Retina (tissue), 1 donor: ENCODE data around the gene FOCAD.

Experiments used
- DNase-seq: peaks from one replicate; pipeline ENCODE4 v3.0.0-alpha.2; 2016

The FOCAD gene

DNA sequence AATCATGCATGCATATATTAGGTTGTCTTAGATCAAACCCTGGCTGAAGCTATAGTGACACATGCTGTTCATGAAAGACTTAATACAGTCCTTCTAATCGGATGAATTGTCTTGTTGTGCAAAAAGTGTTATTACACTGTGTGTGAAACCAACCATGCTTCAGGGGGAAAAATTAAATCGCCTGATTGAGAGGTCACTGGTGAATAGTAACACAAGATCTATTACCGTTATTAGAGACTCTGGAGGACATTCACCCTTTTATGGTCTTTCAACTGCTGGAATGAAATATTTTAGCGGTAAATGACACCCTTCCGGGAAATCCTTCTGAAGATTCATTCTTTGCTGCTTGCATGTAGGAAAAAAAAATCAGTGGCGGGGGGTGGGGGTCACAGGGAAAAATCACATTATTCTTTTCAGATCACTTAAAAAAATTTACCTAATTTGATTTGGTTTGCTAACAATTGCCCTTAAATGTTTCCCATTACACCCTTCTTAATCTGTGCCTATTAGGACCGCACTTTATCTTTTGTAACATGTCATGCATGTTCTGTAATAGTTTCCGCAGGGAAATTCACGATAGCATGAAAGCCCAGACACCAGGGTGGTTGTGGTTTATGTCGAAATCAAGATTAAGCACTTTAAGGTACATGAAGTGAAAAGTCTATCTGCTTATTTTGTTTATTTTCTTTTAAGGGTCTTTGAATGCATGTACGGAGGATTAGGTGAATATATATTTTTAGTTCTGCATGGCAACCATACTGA lies 120.6 kb downstream of the FOCAD start:
- peak; percentile 10 for DNase-seq

DNA sequence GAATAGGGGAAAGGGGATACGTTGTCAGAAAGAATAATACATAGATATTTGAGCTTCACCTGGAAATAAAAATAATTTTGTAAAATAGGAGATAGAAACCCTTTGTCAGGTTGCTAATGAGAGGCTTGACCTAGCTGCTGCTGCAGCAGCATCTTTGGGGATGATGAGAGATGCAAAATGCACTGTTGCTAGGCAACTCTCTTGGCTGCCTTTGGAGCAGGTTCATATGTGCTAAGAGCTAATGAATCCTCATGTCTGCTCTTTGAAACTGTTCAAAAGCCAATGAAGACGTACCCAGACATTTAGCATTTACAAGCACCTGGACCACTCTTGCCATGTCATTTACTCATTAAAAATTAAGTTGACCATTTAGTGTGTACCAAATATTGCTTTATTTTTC lies 121.7 kb downstream of the FOCAD start:
- peak; percentile 22 for DNase-seq

DNA sequence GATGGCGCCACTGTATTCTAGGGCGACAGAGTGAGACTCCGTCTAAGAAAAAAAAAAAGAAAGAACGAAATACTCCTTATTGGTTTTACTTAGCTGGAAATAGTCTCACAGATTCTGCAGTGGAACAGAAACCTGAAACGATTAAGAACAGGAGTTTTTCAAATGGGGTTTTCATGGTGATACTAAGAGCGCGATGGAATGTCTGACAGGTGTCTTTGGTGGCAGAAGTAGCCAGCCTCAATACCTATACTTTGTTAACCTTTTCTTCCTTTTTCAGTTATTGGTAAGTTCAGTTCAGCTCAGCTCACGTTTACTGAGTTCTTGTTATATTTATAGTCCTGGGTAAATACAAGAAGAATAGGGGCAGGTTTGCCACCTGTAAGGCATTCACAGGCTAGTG lies 123.9 kb downstream of the FOCAD start:
- no peak for DNase-seq

DNA sequence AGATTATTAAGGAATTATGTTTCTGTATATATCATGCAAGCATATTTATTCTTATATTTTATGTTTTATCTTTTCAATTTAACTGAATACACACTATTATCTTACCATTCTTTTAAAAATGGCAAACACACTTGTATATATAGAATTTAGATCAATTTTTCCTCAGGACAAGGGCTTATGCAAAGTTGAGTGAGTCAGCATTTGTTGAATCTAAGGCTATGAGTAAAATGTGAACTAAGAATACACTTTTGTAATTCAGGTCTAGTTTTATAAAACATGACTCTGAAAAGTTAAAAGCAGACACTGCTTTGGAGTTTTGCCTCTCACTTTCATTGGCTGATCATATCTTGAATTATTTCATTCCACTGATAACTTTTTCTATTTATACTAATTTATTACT lies 127.8 kb downstream of the FOCAD start:
- no peak for DNase-seq

DNA sequence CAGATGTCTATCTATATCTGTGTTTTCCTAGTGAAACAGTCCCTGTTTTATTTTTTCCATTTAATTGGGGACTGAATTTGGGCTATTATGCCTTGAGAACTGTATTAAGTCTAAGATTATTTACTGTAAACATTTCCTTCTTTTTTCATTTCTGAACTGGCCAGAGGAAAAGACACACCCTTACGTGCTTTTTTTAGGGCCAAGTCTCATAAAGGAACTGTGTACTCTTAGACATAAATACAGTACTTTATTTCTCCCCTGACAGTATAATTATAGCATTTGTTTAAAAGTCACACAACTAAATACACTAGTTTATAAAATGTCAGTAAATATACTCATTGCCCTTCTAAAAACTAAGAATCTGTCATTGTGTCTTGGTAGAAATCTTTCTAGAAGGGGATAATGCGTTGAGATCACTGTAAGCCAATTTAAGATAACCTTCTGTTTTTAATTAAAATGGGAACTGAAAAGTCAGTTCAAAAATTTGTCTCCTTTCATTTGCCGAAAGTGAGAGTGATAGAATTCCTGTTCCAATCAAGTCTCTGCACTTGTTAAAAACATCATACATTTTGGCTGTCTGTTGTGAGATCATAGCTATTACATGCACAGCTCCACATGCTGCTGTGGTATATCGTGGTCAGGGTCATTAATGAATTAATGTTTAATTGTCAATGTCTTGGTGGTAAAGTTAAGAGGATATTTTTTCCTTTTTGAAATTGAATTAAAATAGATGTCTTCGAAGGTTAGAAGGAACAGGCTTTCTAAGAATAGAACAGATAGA lies 132.1 kb downstream of the FOCAD start:
- no peak for DNase-seq

DNA sequence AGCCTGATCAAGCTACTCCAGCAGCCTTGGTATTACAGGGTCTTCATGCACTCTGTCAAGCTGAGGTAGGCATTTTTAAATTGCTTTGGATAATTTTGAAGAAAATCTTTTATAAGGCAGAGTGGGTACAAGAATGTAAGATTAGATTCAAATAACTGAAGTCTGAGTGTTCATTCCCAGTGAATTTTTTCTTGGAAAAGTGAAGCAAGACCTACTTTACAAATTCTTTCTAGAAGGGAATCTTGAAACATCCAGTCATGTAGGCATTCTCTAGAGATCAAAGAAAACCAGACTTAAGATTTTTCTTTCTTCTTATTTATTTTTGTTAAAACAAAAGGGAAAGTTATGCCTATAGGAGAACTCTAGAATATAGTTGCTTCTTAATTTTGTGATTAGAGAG lies 139.0 kb downstream of the FOCAD start:
- DNase-seq = no peak

DNA sequence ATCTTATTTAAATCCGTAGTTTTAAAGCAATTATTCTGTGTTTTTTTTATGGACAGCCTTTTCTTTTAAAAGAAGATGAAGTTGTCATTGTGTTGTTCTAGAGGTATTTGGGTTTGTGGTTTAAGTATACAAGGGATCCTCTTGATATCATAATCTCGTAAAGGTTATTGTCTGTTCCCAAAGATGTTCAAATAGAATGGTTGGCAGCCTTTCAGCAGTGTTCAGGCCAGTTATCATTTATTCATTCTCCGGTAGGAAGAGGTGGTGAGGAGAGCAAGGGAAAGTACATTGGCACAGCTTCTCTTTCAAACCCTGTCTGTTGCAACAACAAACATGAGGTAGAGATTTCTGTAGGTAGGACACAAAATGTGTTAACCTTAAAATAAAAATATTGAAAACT lies 147.0 kb downstream of the FOCAD start:
- no peak for DNase-seq

DNA sequence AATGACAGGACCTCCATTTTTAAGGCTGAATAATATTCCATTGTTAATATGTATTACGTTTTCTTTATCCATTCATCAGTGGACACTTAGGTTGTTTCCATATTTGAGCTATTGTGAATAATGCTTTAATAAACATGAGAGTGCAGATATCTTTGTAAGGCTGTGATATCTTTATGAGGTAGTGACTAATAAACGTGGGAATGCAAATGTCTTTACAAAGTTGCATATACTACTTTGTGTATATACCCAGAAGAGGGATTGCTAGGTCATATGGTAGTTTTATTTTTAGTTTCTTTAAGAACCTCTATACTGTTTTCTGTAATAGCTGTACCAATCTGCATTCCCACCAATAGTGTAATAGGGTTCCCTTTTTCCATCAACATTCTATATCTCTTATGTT lies 148.7 kb downstream of the FOCAD start:
- DNase-seq = no peak

DNA sequence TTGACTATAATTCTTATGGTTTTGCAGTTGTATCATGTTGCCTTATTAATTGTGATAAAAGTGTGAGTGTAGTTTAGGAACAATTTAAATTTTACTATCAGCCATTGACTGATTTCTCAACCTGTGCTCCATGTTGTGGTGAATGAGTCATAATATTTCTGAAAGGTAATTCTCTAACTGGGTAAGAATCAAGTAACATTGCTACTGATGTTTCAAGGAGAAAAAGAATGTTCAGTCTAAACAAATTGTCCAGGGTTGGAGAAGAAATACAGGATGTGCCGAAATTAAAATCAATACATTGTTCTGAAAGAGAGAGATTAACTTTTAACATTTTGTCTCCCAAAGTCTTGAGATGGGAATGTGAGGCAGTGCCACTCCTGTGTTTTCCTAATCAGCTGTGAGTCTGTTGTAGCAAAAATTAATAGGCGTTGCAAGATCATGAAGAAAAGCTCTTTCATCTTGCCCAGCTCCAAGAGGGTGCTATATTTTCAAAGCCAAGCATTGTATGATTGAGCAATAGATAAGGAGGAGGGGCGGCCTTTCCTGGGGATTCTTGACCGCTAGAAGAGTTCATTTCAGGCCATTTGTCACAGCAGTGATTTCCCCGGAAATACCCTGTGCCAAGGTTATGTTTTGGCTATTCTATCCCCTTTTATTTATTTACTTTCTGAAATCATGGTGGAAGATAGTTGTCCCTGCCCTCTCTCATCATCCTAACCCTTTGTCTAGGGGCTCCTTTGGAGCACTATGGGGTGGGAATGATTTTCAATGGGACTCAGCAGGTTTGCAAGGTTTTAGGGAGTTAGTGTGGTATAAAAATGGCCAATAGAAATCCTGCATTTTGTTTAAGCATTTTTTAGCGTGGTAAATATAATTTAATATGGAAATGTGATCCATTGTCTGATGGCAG lies 151.6 kb downstream of the FOCAD start:
- no peak for DNase-seq

DNA sequence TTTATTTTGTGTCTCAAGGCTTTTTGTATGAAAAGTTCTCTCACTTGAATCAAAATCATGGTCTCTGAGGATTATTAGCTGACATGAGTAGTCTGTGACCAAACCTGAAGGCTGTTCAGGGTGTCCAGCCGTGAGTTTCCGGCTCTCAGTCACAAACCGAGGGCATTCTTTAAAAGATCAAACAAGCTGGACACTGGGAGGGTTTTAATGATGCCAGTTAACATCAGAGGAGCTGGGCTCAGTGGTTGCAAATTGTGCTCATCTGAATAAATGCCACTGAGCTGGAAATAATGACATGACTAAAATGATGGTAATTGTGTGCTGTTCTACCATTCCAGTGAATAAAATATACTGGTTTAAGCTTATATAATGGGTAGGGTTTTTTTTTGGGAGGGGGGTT lies 153.1 kb downstream of the FOCAD start:
- DNase-seq = peak; percentile 18

DNA sequence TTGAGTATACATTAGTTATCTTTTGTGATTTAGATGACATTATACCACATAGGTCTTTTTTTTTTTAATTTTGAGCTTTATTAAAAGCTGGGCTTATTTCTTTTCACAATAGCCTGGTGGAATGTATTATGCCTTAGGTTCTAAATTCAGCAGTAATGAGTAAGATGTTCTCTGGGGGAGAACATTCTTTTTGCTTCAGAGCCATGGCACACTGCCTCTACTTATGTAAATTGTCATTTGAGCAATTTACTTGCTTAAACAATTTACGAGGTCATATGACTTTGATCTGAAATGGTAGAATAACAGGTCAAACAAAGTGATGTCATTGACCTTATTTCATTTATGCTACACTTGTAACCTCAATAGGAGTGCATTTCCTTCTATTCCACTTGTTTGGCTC lies 154.2 kb downstream of the FOCAD start:
- DNase-seq = no peak

DNA sequence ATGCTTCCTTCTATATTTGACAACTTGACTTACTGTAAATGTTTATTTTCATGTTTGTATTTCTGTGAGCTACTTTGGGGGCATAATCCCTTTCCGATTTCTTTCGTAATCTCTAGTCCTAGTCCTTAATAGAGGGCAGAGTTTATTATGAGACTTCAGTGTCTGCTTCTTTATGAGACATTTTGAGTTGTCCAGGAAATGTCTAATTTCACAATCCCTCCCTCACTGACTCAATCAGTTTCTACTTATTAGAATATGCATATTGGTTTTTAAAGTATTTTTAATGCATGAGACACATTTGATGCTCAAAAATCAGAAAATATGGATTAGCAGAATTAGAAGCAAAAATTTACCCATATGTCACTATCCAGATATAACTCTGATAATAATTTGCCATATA lies 160.9 kb downstream of the FOCAD start:
- DNase-seq = no peak

DNA sequence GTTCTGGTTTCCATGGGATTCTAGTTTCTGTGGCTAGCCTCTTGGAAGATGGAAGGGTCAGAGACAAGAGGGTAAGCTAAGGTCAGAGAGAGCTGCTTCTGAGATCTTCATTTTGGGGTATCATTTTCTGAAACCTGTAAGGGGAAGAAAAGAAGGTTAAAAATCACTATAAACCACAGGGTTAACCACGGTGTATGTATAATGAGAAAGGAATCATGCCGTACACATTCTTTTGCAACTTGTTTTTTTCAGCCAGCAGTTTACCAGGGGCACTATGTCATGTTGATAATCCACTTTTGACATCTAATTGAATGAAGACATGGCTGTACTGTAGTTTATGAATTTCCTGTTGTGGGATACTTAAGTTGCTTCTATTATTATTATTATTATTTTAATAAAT lies 164.4 kb downstream of the FOCAD start:
- DNase-seq = no peak

DNA sequence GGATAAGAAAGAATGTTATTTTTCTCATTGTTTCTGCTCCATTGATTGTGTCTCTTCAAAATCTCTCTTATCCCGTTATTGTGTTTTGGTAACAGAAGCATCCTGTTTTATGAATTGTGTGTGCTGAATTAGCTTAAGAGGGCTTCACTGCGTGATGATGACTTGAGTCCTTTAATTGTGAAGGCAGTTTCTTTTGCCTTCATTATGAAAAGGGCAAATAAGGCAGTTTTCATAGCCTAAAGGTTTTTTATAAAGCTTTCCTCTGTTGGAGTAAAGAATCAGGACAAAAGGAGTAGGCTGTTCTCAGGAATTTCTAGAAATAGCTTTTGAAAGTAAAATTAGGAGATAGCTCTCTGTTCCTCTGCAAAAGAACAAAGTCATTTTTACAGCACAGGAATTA lies 169.8 kb downstream of the FOCAD start:
- DNase-seq = no peak

DNA sequence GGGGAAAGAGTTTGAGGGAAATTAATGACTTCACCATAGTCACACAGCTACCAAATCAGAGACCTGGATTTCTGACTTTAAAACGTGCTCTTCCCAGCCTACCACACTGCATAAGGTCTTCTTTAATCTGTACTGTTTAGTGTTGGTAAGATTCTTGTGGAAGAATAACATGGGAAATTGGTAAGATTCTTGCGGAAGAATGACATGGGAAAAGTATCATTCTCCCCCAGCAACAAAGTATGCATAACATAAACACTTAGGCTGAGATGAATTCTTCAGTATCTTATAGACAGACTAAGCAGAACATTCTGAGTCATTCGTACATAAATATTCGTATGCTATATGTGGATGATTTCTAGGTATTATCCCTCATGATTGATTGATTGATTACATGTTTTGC lies 170.4 kb downstream of the FOCAD start:
- no peak for DNase-seq

DNA sequence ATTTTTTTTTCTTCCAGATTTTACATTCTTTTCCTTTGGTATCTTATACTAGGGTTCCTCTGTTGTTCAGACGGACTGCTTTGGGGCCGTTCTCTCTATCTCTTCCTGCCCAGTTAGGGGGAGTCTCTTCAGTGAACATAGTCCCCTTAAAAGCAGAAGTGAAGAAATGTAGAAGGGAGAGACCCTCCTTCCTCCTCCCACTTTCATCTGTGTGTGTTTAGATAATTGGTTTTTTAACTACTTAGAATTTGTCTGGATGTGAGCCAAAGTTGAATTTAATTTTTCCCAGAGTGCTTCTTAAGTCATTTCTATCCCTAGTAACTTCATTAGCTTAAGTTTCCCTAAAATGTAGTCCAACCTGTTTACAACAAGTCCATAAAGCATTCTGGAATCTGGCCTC lies 179.9 kb downstream of the FOCAD start:
- DNase-seq = no peak

DNA sequence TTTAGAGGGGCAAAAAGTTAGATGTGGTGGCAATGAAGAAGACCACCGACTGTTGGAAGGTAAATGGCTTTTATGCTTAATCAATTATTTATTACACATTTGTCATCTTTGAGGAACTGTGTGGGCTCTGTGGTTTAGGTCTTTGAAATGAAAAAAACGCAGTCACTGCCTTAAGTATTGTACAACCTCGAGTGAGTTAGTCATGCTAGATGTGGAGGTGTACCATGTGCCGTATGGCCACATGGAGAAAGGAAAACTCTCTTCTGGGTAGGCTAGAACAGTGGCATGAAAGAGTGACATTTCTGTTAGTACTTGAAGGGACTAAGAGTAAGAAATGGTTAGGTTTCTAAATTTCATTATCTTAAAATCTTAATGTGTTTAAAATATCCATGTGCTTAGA lies 181.3 kb downstream of the FOCAD start:
- no peak for DNase-seq

DNA sequence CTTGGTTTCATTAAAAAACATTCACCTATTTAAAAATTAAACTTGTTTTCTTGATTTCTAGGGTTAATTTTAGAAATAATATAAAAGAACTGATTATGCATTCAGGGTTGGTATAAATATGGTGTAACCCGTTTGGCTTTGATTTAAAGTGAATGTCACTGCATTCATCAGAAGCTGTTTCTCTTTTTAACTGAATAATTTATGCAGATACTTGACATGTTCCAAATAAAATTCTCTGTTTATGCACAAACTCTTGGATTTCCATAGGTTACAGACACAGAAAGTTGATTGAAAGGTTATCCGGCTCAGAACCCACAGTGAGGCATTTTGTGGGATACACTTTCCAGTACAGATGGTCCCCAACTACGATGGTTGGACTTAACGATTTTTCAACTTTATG lies 186.1 kb downstream of the FOCAD start:
- no peak for DNase-seq

DNA sequence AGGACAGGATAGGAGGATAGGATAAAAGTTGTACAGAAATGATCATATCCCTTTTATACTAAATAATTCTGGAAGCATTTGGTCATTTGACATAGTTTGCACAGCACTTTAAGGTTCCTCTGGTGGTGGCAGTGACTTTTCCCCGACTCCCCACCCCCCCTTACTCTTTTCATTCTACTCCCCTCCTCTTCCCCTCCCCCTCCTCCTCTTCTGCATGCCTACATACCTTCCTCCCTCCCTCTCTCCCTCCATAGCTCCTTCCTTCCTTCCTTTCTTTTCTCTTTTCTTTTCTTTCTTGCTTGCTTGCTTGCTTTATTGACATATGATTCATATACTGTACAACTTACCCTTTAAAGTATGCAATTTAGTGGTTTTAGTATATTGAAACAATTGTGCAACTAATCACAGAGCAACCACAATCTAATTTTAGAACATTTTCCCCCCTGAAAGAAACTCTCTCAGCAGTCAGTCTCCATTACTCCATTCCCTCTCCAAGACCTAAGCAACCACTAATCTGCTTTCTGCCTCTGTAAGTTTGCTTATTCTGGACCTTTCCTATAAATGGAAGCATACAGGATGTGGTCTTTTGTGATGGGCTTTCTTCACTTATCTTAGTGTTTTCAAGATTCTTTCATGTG lies 188.4 kb downstream of the FOCAD start:
- no peak for DNase-seq

DNA sequence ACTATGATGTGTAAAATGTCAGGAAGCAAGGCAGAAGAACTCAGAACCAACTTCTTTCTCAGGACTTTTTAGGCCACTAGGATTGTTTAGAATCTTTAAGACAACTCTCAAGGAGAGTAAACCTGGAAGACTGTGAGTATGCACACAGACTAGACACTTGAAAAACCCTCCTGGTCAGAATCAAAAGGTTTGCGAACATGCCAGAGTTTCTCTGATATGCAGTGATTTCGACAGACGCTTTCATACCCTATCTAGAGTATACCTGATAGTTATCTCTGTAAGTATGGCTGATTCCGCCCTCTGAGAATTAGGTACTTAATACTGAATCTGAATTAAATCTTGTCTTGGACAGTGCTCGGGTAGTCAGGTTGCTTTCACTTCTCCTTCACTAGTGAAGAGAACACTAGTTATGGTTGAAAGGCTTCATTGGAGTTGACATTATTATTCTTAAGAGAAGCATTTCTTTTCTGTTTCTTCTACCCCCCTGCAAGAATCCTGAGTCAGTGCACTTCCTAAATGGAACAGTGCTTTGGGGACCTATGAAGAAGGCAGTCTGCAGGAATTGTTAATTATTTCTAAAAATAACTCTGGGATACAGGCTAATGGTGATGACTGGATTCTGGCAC lies 189.3 kb downstream of the FOCAD start:
- DNase-seq = peak; percentile 5

DNA sequence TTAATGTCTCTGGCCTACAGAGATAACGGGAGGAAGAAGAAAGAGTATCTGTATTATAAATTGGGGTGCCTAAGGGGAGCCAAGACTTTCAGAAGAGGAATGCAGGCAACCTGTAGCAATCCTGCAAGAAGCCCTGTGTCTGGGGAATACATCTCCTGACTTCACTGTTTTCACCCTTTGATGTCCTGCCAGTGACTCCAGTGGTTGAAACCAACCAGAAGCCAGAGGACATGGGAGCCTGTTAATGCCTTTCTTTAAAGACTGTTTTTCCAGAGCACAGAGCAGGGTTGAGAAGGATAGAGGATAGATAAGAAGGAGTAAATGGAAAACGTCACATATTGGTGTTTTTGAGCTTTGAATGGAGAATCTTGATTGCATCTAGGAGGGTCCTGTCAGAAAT lies 196.2 kb downstream of the FOCAD start:
- DNase-seq = no peak

DNA sequence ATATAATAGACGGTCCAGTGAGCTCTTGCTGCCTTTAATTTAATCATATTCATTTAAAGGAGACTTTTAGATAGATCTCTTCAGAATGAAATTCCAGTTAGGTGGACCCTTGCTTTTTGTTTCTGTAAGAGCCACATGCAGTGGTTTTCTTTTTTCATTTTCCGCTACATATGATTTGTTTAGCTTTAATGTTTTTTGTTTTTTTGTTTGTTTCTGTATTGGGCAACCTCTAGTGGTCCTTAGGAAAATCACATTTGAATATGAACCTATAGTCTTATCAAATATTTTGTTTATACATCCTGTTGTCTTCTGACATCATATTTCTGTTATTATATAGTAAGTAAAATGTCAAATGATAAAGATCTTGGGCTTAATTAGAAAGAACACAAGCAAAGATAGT lies 196.6 kb downstream of the FOCAD start:
- no peak for DNase-seq
